Measurements from ENCODE around the gene AMDHD2.

The AMDHD2 gene

DNA sequence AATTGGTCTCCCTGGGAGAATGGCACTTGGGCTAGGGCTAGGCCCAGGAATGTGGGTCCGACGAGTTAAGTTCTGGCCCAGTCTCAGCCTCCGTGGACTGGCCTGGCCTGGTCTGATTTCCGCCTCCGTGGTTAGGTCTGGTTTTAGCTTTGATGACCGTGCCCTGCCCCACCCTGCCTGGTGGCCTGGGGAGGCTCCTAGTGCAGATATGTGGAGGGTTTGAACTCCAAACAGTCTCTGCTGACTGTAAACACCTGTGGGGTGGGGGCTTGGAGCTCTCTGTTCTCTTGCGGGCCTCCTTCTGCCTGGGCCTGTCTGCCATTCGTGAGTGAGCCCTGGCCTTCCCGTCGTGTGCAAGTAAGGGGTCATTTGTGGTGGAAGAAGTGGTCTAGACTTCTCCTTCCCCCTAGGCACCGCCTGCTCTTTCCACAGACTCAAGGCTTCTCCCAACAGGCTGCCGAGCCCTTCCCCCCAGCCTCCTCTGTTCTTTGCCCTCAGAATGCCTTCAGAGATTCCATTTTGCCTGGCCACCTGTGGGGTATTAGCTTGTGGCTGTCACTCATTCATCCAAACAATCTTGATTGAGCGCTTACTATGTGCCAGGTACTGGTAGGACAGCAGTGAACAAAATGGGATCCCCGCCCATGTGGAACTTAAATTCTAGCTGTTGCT lies 4.9 kb upstream of the AMDHD2 start:
- no peak for DNase-seq (ENCODE audit: low read depth in 2 of 2, low spot score in 1 of 2)

DNA sequence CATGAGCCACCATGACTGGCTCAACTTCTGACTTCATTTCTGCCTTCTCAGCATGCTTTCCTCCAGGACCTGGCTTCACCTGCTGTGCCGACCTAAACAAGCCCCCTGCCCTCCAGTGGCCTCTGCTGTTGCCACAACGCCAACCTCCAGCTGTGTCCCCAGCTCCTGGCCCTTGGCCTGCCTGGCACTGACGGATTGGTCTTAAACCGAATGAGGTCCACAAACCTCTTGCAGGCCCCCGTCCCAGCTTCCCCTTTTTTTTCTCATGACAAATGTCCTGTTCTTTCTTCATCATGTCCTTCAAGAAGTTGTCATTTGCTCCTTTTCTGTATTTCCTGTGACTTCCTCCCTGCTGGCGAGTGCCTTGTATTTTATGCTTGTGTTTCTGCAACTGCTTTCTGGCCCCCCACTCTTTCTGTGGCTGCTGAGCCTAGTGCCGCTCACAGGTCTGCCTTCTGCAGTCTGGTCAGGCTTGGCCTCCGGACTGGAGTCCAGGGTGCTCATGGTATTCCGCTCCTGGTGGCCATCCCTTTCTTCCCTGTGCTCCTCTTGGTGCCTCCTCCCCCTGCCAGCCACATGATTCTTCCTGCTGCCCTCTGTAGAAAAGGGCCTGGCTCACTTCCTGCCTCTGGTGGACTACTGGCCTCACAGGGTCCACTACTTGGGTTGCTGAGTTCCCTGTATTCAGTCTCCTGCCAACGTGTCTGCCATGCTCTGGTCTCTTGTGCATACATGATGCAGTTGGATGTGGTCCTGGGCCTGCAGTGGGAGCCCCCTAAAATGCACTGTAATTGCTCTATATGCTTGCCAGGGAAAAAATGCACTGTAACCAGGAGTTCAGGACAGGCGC lies 3.6 kb upstream of the AMDHD2 start:
- no peak for DNase-seq (ENCODE audit: low read depth in 2 of 2, low spot score in 1 of 2)

DNA sequence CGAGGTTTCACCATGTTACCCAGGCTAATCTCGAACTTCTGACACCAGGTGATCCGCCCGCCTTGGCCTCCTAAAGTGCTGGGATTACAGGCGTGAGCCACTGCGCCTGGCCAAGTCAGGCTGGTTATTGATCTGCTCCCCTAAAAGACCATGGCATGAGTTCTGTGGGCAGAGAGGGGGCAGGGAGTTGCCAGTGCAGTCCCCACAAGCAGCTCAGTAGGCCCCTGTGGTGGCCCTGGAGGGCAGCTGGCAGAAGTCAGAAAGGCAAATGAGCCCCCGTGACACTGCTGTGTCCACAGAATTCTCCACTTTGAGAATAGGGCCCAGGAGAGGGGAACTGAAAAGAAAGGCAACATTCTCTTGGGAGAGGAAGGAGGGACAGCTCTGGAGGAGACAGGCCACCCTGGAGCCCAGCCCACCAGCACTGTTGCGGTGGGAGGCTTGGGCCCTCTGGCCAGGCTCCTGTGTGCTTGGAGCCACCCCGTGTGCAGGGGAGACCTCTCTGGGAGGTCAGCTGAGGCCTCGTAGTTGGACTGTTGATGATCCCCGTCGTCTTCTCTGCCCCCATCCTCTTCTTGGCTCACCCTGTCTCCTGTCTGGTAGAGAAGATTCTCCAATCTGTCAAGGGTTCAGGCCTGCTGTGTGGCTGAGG lies 2.1 kb upstream of the AMDHD2 start:
- DNase-seq (ENCODE audit: low read depth in 2 of 2, low spot score in 1 of 2) = no peak

DNA sequence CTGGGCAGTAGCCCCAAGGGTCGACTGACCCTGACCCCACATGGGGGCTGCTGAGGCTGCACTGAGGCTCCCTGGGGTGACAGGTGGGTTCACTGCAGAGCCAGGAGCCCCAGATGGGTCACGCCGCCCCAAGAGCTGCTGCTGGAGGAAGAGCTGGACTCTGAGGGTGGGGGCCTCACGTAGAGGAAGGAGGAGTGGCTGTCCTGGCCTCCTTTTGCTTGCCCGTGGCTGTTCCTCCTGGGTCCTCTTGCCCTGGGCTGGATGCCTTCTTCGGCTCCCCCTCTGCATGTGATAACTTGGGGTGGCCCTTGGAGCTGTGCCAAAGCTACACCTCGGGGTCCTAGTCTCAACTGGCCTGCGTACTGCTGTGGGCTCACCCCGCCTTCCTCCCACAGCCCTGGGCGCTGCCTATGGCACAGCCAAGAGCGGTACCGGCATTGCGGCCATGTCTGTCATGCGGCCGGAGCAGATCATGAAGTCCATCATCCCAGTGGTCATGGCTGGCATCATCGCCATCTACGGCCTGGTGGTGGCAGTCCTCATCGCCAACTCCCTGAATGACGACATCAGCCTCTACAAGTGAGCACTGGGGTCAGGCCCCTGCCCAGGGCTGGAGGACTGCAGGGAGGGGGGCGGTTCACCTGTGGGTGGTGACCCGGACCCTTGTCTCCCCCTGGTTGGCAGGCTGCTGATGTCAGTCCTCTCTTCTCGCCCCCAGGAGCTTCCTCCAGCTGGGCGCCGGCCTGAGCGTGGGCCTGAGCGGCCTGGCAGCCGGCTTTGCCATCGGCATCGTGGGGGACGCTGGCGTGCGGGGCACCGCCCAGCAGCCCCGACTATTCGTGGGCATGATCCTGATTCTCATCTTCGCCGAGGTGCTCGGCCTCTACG lies 1.1 kb upstream of the AMDHD2 start:
- DNase-seq (ENCODE audit: low read depth in 2 of 2, low spot score in 1 of 2) = no peak

DNA sequence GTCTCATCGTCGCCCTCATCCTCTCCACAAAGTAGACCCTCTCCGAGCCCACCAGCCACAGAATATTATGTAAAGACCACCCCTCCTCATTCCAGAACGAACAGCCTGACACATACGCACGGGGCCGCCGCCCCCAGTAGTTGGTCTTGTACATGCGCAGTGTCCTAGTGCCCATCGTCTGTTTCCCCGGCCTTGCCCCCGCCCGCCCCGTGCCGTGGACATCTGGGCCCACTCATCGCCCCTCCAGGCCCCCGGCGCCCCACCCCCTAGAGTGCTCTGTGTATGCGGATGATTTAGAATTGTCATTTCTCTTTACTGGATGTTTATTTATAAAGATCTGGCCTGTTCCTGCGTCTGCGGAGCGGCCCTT lies 475 bp upstream of the AMDHD2 start:
- no peak for DNase-seq (ENCODE audit: low read depth in 2 of 2, low spot score in 1 of 2)

DNA sequence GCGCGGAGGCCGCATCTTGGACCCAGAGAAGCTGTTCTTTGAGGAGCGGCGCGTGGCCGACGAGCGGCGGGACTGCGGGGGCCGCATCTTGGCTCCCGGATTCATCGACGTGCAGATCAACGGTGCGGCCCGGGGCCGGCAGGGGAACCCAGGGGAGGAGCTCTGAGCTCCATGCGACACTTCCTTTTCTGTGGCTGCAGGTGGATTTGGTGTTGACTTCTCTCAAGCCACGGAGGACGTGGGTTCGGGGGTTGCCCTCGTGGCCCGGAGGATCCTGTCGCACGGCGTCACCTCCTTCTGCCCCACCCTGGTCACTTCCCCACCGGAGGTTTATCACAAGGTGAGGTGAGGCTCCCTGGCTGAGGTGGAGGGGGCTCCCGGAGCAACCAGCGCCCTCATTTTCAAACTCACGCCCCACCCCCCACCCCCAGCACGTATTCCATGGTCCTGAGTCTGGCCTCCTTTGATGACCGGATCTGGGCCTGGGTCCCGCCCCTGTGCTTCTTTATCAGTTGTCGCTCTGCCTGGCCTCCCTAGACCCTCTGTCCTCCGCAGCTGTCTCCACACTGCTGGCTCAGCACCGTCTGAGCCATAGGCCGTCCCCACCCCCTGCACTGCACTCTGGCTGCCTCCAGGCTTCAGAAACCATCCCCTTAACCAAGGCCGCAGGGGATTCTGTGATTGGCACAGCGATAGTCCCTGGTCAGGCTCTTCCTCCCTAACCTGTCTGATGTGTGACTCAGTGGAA lies 787 bp downstream of the AMDHD2 start:
- DNase-seq (ENCODE audit: low read depth in 2 of 2, low spot score in 1 of 2) = no peak

DNA sequence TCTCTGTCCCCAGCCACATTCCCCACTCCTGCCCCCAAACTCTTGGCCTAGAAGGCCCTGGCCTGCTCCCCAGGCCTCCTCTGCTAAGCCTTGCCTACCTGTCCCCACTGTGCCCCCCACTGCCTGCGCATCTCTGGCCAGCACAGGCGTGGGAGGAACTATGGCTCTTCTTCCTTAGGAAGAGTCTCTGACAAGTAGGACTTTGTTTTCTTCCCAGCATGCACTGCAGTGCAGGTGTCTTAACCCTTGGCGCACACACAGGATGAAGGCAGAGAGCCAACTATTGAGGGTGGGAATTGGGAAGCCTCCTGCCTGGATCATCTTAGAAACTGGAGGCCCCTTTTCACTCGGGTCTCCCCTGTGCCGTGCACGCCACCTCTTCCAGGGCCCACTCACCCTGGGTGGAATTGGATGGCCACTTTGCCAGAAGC lies 3.6 kb downstream of the AMDHD2 start:
- no peak for DNase-seq (ENCODE audit: low read depth in 2 of 2, low spot score in 1 of 2)

DNA sequence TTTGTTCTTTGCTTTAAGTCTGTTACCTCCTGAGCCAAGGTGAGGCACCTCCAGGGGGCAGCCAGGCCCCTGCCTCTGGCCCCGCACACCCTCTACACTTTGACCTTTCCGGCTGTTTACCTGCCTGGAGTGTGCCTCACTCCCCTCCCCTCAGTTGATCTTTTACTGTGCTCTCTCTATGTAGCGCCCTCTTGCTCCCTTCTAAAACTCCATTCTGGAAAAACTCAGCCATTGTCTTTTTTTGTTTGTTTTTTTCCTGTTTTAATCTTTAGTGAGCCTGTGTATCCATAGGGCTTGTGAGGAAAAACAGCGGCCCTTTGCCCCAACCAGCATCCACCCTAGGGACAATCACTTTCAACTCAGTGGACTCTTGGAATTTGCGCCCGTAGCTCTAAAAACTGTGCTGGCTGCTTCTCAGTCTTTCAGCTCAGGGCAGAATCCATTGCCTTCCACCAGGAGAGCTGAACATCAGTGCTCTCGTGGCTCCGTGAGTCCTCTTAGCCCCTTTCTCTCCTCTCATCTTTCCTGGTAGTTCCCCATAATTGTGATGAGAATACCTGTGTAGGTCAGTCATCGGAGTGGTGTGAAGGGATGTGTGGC lies 4.3 kb downstream of the AMDHD2 start:
- no peak for DNase-seq (ENCODE audit: low read depth in 2 of 2, low spot score in 1 of 2)

DNA sequence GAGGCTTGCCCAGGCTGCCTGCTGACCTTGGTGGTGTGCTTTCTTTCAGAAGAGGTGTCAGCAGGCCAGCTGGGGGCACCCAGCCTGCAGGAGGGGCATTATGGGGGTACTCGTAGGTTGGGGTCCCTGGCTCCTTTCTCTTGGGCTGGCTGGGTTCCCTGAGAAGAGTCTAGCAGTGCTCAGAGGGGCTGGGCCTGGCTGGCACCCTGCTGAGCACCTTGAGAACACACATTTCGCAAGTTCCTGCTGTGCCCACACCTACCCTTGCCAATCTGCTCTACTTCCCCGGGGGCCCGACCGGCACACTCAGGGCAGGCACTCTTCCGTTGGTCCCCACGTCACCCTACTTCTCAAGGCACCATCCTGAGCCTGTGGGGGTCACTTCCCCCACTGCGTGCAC lies 6.0 kb downstream of the AMDHD2 start:
- DNase-seq (ENCODE audit: low read depth in 2 of 2, low spot score in 1 of 2) = no peak

DNA sequence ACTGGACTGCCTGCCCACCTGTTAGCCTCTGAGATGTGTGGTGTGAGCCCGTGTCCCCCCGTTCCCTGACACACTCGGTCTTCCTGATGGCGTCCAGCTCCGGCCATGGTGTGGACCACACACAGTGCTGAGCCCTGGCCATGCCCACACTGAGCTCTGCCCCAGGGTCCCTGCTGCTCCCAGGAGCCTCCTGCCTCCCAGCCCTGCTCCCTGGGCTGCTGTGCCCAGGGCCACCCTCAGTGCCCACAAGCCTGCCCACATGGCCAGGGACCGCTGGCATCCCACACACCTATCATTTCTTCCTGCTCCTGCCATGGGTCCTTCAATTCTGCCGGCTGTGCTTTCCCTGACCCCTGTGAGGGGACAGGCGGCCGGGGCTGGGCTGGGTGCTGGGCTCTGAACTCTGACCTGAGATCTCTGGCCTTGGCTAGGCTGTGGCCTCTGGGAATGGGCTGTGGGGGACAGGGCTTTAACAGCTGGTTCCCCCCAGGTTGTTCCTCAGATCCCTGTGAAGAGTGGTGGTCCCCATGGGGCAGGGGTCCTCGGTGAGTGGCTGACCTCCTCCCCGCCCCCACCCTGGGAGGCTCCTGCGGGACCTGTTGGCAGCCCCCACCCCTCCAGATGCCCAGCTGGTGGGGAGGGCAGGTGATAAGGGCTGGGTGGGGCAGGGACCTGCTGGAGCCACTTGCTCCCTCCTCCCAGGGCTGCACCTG lies 7.1 kb downstream of the AMDHD2 start:
- DNase-seq (ENCODE audit: low read depth in 2 of 2, low spot score in 1 of 2) = no peak

DNA sequence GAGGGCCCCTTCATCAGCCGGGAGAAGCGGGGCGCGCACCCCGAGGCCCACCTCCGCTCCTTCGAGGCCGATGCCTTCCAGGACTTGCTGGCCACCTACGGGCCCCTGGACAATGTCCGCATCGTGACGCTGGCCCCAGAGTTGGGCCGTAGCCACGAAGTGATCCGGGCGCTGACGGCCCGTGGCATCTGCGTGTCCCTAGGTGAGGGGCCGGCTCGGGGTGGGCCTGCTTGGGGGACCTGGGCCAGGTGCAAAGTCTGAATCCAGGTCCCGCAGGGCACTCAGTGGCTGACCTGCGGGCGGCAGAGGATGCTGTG lies 7.6 kb downstream of the AMDHD2 start:
- DNase-seq (ENCODE audit: low read depth in 2 of 2, low spot score in 1 of 2) = no peak

DNA sequence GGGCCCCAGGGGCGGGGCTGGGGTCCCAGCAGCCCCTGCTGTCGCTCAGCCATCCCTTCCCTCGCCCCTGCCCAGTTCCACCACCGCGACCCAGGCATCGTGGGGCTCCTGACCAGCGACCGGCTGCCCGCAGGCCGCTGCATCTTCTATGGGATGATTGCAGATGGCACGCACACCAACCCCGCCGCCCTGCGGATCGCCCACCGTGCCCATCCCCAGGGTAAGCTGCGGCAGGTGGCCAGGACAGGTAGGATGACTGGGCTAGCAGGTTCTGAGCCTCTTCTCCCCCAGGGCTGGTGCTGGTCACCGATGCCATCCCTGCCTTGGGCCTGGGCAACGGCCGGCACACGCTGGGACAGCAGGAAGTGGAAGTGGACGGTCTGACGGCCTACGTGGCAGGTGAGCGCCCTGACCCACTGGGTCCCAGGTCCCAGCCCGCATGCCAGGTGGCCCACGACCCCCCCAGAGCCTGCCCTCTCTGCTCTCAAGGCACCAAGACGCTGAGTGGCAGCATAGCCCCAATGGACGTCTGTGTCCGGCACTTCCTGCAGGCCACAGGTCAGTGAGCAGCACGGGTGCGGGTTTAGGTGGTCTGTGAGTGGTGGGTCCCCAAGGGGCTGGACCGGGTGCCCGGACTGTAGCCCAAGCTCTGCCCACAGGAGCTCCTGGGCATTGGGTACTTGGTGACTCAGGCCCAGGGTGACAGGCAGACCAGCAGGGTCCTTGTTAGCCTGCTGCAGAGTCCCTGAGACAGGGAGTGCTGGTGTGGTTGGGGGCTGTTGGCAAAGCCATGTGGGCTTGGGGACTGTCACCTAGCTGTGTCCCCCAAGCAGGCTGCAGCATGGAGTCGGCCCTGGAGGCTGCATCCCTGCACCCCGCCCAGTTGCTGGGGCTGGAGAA lies 8.2 kb downstream of the AMDHD2 start:
- DNase-seq (ENCODE audit: low read depth in 2 of 2, low spot score in 1 of 2) = no peak

DNA sequence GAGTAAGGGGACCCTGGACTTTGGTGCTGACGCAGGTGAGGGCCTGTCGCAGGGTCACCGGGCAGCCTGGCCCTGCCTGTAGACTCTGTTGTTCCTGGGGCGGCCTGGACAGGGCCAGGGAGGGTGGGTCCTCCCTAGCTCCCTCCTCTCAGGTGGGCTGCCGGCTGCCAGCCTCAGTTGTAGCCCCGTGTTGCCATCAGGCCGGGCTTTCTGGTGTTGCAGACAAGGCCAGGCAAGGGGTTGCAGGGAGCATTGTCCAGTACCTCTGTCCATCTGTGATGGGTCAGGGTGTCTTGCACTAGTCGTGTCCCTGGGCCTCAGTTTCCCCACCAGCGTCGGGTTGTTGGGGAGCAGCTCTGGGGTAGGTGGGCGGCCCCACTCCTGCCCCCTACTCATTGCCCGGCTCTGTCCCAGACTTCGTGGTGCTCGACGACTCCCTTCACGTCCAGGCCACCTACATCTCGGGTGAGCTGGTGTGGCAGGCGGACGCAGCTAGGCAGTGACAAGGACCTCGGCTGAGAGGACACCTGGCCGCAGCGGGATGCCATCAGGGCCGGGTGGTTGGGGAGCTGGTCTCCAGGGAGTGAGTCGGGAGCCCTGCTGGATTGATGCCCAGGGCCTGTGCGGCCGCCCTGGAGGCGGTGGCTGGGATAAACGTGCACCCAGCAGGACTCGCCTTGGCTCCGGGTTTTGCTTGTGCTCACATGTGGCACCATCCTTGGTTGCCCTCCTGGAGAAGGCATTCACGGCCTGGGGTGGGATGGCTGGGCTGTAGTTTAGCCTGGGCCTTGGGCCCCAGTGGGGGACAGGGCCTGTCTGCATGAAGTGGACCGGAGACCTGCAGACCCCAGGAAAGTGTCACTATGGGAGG lies 9.1 kb downstream of the AMDHD2 start:
- DNase-seq (ENCODE audit: low read depth in 2 of 2, low spot score in 1 of 2) = no peak

DNA sequence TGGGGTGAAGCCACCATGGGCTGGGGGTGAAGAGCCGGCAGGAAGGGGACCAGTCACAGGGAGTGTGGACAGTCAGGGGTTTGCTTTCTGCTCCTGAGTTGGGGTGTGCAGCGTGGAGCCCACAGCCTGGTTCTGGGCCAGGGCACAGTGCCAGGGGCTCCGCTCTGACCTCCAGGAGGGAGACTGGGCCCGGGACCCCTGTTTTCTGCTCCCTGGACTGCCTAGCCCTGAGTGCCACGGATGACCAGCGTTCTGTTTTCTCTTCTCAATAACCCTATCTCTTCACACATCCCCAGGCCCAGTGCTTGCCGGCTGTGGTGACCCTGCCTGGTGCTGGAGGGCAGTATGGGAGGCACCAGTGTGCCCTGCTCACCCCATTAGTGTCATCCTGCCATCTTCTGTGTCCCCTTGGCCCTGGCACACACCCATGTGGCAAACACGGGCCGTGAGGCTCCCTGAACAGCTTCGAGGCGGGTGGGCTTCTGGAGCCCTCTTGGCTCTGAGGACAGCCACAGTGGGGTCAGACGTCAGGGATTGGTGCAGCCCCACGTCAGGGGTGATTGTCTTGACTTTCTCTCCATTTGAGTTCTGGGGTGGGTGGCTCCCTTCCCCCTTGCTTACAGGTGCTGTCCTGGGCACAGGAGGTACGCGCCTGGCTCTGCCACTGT lies 9.9 kb downstream of the AMDHD2 start:
- DNase-seq (ENCODE audit: low read depth in 2 of 2, low spot score in 1 of 2) = no peak

DNA sequence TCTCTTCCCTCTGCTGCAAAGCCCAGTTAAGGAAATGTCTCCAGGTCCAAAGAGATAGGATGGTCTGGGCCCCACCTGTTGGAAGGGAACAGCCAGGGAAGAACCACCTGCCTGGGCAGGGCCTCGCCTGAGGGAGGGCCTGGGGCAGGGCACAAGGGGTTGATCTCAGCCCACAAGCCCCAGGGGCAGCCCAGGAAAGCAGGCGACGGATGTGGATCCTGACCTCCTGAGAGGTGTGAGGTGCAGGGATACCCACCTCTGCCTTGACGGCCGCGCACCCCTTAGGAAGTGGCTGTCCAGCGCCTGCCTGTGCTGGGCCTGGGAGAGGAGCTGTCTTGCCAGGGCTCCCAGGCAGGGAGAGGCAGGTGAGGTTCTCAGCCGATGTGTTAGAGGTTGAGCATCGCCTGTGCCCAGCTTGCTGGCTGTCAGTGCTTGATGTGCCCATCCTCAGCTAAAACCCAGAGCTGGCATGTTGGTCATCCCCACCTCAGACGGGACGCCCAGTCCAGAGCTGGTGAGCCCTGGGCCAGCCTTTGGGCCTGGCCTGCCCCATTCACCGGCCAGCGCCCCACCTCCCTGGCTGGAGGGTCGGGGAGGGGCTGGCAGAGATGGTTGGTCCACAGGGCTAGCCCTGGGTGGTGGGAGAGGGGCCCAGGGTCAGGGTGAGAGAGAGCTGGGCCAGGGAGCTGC lies 10.6 kb downstream of the AMDHD2 start:
- no peak for DNase-seq (ENCODE audit: low read depth in 2 of 2, low spot score in 1 of 2)

DNA sequence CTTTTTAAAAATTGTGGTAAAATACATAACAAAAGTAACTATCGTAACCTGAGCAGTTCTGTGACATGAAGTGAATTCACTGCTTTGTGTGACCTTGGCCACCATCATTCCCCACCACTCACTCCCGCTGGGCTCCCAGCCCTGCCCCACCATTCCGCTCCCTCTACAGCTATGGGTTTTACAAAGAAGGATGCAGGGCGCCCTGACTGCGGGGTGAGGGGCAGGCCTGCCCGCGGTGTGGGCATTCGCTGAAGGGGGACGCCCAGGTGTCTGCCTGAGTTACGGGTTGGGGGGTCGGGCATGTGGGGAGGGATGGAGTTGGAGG lies 11.2 kb downstream of the AMDHD2 start, which contains the start of gene CEMP1:
TSS of gene CEMP1 (minus strand) at position 38 of the 325 bp plus-strand sequence. CDS start 335 bp downstream, outside the sequence.
- no peak for DNase-seq (ENCODE audit: low read depth in 2 of 2, low spot score in 1 of 2)

All from stimulated activated CD8-positive, alpha-beta memory T cell treated with anti-CD3 and anti-CD28 coated beads, Interleukin-4, amount 100 ng/mL, for 4 hours (primary cell).